Psoas muscle (tissue), 8 donors: ENCODE results near the gene AP2A2. TPM values are rescaled to one million over a fixed set of nuclear protein-coding genes. Genes with fewer than 3 reads are reported as not detected.
A peak's percentile ranks its signal among the peaks of the same experiment; 100 is the strongest.

Experiments
- ATAC-seq, 4 donors: fragments of 200-7000 bp; cut with Tn5 transposase; one replicate each; pipeline ENCODE4 v1.9.1; 2020; ENCODE audit warnings: moderate library complexity in 3 of 4, mild to moderate bottlenecking in 2 of 4
- DNase-seq, 2 donors: peaks; one replicate each; pipeline ENCODE4 v3.0.0-alpha.2; 2020
- H3K27ac ChIP-seq: fragments of 200-600 bp; one replicate; pipeline ENCODE4 v1.8.0; 2022
- H3K27me3 ChIP-seq, 3 donors: fragments of 200-600 bp in 1 of 3; one replicate each; pipeline versions ENCODE4 v1.6.1 to v1.8.0; 2013 to 2022; ENCODE audit warnings: low read length in 2 of 3, mild to moderate bottlenecking in 2 of 3, moderate library complexity in 1 of 3; ENCODE audit not compliant: insufficient read depth in 3 of 3
- H3K36me3 ChIP-seq, 2 donors: fragments of 200-600 bp in 1 of 2; one replicate each; pipeline versions ENCODE4 v1.6.1 to v1.8.0; 2013 to 2022; ENCODE audit warnings: low read depth in 1 of 2, mild to moderate bottlenecking in 1 of 2, moderate library complexity in 1 of 2; ENCODE audit not compliant: insufficient read depth in 1 of 2
- H3K4me1 ChIP-seq: fragments of 200-600 bp; one replicate; pipeline ENCODE4 v1.8.0; 2022
- H3K4me3 ChIP-seq: fragments of 200-600 bp; one replicate; pipeline ENCODE4 v1.8.0; 2022; ENCODE audit warnings: mild to moderate bottlenecking
- H3K9me3 ChIP-seq: fragments of 200-600 bp; one replicate; pipeline ENCODE4 v1.8.0; 2022
- whole genome bisulfite sequencing, 3 donors: extraction: QIAGEN DNeasy Blood & Tissue Kit; methylation state at CpG; one replicate each; pipeline versions ENCODE4 v1.1.6 to v1.1.7; 2013; 5-methylcytosine and 5-hydroxymethylcytosine counted together
- intact Hi-C, 2 donors: fragments of 100-400 bp; cut with DNase I; formaldehyde crosslinking; loops; one replicate each; pipeline versions ENCODE4 v1.11.0 to v1.14.2; 2022
- polyA plus RNA-seq, 3 donors: library from polyadenylated mRNA; stranded (reverse); fragments of 200-250 nt; gene quantifications; one replicate each; pipeline ENCODE4 v1.2.3, GENCODE V29; 2013
- total RNA-seq, 4 donors: library from RNA; stranded (reverse); fragmentation: NEBNext Ultra II Directional in 2 of 4; extraction: Animal tissue kit (Norgen Biotek cat#: 25700) in 2 of 4; gene quantifications; one replicate each; pipeline versions ENCODE4 v1.2.1 to v1.2.4, GENCODE V29; 2021 to 2023
- TF ChIP-seq, protein P1 (sequence below): fragments of 200-600 bp; IDR thresholded peaks from one replicate; pipeline ENCODE4 v1.8.0; 2022; ENCODE audit warnings: antibody characterized with exemption
- donor health status: healthy with polysubstance abuse.
- donor health status: DM: no; HTN: no; CAD: no; lungs with moderate emphysema.
- donor health status: Bipolar disorder and iron deficiency.
- donor health status: healthy.
- donor health status: DM: yes; HTN: yes; CAD: no.
- donor health status: DM: no; HTN: no; CAD: no.
- donor health status: DM: no; HTN: no; CAD: no.
- donor health status: DM: yes; HTN: yes; CAD: no.

Gene AP2A2
- total and polyA plus RNA-seq, 7 donors = 15.9 to 31.4 (median 26.5) TPM

DNA sequence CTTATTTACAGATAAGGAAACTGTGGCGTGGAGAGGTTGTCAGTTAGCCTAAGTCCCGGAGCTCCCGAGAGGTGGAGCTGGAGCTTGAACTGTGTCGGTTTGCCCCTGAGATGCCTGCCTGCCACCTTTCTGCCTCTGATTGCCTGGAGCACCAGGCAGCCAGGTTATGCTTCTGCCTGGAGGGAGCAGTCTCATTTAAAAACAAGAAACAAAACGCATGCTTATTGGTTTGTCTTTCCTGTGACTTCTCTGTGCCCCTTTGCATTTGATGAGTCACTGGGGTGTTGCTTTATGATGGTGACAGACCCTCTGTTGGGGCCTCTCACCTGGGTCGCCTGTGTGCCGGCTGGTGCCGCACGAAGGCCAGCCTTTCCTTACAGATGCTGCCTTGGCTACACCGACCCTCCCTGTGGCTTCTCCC is 12.2 kb downstream of the AP2A2 start:
- H3K9me3 ChIP-seq = no peaks in the 10 kb centered on the region
- H3K4me3 ChIP-seq = no peak overlapping the region
- H3K36me3 ChIP-seq = no peaks in the 10 kb centered on the region
- DNase-seq = no peak
- H3K4me1 ChIP-seq = peaks cover 41% of the 10 kb centered on the region
- H3K27ac ChIP-seq = no peak overlapping the region
- ATAC-seq = no peak
- WGBS, 3 donors = 83 to 85% (median 83%) methylated on average over 10 of the region's 10 CpGs
- intact Hi-C loops = no loop called here
- TF ChIP-seq, protein P1, sequence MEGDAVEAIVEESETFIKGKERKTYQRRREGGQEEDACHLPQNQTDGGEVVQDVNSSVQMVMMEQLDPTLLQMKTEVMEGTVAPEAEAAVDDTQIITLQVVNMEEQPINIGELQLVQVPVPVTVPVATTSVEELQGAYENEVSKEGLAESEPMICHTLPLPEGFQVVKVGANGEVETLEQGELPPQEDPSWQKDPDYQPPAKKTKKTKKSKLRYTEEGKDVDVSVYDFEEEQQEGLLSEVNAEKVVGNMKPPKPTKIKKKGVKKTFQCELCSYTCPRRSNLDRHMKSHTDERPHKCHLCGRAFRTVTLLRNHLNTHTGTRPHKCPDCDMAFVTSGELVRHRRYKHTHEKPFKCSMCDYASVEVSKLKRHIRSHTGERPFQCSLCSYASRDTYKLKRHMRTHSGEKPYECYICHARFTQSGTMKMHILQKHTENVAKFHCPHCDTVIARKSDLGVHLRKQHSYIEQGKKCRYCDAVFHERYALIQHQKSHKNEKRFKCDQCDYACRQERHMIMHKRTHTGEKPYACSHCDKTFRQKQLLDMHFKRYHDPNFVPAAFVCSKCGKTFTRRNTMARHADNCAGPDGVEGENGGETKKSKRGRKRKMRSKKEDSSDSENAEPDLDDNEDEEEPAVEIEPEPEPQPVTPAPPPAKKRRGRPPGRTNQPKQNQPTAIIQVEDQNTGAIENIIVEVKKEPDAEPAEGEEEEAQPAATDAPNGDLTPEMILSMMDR = no peak
- H3K27me3 ChIP-seq = no peaks in the 10 kb centered on the region

DNA sequence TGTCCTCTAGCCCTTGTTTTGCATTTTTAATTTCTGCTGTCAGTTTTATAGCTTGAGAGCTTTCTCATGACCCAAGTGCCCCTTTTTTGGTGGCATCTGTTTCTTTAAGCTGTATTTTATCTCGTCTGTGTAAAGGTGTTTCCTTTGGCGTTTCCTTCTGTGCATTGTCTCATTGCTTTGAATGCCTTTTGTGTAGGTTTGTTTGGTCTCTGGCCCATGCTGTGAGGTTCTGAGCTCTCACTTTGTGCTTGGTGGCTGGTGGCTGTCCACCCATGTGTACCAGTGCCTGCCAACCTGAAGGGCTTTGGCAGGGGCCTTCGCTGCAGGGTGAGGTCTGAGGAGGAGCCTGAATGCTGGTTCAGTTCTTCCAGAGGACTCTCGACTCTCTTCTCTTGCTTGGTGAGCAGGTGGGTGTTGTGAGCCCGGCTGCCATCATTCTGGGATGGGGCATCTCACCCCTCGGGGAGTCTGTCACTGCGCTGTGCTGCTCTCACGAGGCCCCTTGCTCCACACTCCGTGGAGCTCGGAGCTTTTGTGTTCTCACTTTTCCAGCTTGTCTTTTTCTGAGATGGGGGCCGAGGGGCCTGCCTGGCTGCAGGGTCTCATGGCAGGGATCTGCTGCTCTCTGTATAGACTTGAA is 14.9 kb downstream of the AP2A2 start:
- ATAC-seq (no peak), DNase-seq (no peak)
- 66 to 75% (median 72%) methylated on average over 11 of the region's 11 CpGs for WGBS, 3 donors
- TF ChIP-seq, protein P1 = no peak
- Histone ChIP-seq H3K27me3 (no peaks in the 10 kb centered on the region), H3K4me3 (no peak overlapping the region), H3K9me3 (no peaks in the 10 kb centered on the region), H3K36me3 (peaks cover 0 to 7% of the 10 kb centered on the region in 2 donors), H3K27ac (no peak overlapping the region), H3K4me1 (peaks cover 36% of the 10 kb centered on the region)
- intact Hi-C loops = no loop called here

DNA sequence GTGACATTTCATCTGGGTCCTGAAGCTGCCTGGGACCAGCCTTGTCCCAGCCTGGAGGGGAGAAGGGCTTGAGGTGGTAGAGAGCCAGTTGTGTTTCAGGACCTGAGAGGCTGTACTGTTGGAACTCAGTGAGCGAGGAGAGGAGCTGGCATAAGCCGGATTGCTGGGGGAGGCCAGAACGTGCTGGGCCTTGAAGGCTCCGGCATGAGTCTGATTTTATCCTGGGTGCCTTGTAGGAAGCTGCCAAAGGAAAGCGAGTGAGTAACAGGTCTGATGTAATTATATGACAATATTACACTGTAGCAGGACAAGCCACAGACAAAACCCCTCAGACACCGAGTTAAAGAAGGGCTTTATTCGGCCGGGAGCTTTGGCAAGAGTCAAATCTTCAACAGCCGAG is 17.2 kb downstream of the AP2A2 start:
- Histone ChIP-seq H3K27me3 (no peaks in the 10 kb centered on the region), H3K4me1 (peaks cover 36% of the 10 kb centered on the region), H3K9me3 (no peaks in the 10 kb centered on the region), H3K27ac (no peak overlapping the region), H3K36me3 (peaks cover 0 to 24% of the 10 kb centered on the region in 2 donors), H3K4me3 (no peak overlapping the region)
- 79 to 85% (median 81%) methylated on average over 9 of the region's 9 CpGs for WGBS, 3 donors
- peak; percentile 39 to 87 (median 63) for ATAC-seq
- TF ChIP-seq, protein P1 = no peak
- DNase-seq = no peak
- intact Hi-C loops = no loop called here

DNA sequence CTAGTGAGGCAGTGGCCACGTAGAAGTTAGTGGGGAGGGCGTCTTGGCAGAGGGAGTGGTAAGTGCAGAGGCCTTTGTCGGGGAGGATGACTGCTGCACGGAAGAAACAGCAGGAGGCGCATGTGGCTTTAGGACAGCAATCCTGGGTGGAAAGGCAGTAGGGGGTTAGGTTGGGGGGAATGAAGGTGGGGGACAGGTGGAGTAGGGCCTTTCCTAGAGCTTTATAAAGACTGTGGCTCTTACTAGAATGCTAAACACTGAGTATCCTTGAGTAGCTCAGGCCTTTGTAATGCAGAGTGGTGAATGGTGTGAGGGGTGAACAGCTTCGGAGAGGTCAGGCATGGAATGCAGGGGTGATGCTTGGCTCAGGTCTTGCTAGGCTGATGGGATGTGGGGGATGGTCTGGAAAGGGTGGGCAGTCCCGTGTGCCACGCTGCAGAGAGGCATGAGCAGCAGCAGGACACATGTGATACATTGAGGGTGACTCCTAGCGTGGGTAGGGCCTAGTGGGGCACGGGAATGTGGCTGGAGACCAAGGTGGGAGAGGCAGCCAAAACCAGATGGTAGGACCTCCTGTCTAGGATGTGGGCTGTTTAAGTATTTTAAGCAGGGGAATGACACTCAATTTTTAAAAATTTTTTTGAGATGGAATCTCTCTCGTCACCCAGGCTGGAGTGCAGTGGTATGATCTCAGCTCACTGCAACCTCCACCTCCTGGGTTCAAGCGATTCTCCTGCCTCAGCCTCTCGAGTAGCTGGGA is 19.2 kb downstream of the AP2A2 start:
- Histone ChIP-seq H3K4me1 (peaks cover 30% of the 10 kb centered on the region), H3K4me3 (no peak overlapping the region), H3K9me3 (no peaks in the 10 kb centered on the region), H3K27me3 (no peaks in the 10 kb centered on the region), H3K36me3 (peaks cover 0 to 24% of the 10 kb centered on the region in 2 donors), H3K27ac (no peak overlapping the region)
- DNase-seq = no peak
- TF ChIP-seq, protein P1 = no peak
- ATAC-seq = peak in 1 of 4 donors; percentile 40
- intact Hi-C loops = no loop called here
- 64 to 79% (median 75%) methylated on average over 13 of the region's 13 CpGs for WGBS, 3 donors
